ENCODE measurements around the gene UNC119B.

- TF ChIP-seq CTCF (conservative IDR thresholded peaks at IDR 0.05; ENCODE audit: low read depth in 2 of 2): no peak
- no peak for TF ChIP-seq REST (IDR thresholded peaks at IDR 0.05; ENCODE audit: unreplicated experiment)
- TF ChIP-seq POLR2AphosphoS5 (IDR thresholded peaks at IDR 0.05; ENCODE audit: low read depth): no peak
- TF ChIP-seq EZH2 (IDR thresholded peaks at IDR 0.05; ENCODE audit: low read depth, unreplicated experiment): no peak
- TF ChIP-seq, protein P1, sequence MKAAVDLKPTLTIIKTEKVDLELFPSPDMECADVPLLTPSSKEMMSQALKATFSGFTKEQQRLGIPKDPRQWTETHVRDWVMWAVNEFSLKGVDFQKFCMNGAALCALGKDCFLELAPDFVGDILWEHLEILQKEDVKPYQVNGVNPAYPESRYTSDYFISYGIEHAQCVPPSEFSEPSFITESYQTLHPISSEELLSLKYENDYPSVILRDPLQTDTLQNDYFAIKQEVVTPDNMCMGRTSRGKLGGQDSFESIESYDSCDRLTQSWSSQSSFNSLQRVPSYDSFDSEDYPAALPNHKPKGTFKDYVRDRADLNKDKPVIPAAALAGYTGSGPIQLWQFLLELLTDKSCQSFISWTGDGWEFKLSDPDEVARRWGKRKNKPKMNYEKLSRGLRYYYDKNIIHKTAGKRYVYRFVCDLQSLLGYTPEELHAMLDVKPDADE (IDR thresholded peaks at IDR 0.05): no peak
- no peak for TF ChIP-seq EZH2phosphoT487 (IDR thresholded peaks at IDR 0.05; ENCODE audit: unreplicated experiment)
- TF ChIP-seq CREB1 (CRISPR knock-in tag; IDR thresholded peaks at IDR 0.05; ENCODE audit: low read depth): no peak
- no peak for TF ChIP-seq STAT1 (IDR thresholded peaks at IDR 0.05; ENCODE audit: unreplicated experiment)
- no peak for TF ChIP-seq JUNB (IDR thresholded peaks at IDR 0.05; ENCODE audit: unreplicated experiment)
- TF ChIP-seq, protein P2, sequence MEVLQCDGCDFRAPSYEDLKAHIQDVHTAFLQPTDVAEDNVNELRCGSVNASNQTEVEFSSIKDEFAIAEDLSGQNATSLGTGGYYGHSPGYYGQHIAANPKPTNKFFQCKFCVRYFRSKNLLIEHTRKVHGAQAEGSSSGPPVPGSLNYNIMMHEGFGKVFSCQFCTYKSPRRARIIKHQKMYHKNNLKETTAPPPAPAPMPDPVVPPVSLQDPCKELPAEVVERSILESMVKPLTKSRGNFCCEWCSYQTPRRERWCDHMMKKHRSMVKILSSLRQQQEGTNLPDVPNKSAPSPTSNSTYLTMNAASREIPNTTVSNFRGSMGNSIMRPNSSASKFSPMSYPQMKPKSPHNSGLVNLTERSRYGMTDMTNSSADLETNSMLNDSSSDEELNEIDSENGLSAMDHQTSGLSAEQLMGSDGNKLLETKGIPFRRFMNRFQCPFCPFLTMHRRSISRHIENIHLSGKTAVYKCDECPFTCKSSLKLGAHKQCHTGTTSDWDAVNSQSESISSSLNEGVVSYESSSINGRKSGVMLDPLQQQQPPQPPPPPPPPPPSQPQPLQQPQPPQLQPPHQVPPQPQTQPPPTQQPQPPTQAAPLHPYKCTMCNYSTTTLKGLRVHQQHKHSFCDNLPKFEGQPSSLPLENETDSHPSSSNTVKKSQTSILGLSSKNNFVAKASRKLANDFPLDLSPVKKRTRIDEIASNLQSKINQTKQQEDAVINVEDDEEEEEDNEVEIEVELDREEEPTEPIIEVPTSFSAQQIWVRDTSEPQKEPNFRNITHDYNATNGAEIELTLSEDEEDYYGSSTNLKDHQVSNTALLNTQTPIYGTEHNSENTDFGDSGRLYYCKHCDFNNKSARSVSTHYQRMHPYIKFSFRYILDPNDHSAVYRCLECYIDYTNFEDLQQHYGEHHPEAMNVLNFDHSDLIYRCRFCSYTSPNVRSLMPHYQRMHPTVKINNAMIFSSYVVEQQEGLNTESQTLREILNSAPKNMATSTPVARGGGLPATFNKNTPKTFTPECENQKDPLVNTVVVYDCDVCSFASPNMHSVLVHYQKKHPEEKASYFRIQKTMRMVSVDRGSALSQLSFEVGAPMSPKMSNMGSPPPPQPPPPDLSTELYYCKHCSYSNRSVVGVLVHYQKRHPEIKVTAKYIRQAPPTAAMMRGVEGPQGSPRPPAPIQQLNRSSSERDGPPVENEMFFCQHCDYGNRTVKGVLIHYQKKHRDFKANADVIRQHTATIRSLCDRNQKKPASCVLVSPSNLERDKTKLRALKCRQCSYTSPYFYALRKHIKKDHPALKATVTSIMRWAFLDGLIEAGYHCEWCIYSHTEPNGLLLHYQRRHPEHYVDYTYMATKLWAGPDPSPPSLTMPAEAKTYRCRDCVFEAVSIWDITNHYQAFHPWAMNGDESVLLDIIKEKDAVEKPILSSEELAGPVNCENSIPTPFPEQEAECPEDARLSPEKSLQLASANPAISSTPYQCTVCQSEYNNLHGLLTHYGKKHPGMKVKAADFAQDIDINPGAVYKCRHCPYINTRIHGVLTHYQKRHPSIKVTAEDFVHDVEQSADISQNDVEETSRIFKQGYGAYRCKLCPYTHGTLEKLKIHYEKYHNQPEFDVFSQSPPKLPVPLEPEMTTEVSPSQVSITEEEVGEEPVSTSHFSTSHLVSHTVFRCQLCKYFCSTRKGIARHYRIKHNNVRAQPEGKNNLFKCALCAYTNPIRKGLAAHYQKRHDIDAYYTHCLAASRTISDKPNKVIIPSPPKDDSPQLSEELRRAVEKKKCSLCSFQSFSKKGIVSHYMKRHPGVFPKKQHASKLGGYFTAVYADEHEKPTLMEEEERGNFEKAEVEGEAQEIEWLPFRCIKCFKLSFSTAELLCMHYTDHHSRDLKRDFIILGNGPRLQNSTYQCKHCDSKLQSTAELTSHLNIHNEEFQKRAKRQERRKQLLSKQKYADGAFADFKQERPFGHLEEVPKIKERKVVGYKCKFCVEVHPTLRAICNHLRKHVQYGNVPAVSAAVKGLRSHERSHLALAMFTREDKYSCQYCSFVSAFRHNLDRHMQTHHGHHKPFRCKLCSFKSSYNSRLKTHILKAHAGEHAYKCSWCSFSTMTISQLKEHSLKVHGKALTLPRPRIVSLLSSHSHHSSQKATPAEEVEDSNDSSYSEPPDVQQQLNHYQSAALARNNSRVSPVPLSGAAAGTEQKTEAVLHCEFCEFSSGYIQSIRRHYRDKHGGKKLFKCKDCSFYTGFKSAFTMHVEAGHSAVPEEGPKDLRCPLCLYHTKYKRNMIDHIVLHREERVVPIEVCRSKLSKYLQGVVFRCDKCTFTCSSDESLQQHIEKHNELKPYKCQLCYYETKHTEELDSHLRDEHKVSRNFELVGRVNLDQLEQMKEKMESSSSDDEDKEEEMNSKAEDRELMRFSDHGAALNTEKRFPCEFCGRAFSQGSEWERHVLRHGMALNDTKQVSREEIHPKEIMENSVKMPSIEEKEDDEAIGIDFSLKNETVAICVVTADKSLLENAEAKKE (CRISPR knock-in tag; IDR thresholded peaks at IDR 0.05): no peak
- no peak for TF ChIP-seq ZNF114 (CRISPR knock-in tag; IDR thresholded peaks at IDR 0.05)
- no peak for TF ChIP-seq NANOG (IDR thresholded peaks at IDR 0.05; ENCODE audit: borderline replicate concordance)
Observed at GRCh38 chr12:120668868-120669840, 41.1 kb upstream of the UNC119B start.
